SK-N-SH treated with all-trans-retinoic acid at 6 μM for 48 hours (cell line): Measurements from ENCODE around the gene MYH14.

Source experiments
- ATAC-seq: fragments of 200-7000 bp; cut with Tn5 transposase; 3 replicates; pipeline ENCODE4 v1.9.1; 2020; ENCODE audit warnings: mild to moderate bottlenecking, moderate library complexity
- ARNTL ChIP-seq: fragments of 450-650 bp; formaldehyde crosslinking; IDR thresholded peaks from 2 replicates; pipeline ENCODE4 v1.5.0; 2020; ENCODE audit warnings: low read depth, mild to moderate bottlenecking, moderate library complexity, borderline replicate concordance
- CSDC2 ChIP-seq: fragments of 250-450 bp; sonication (Bioruptor Pico); IDR thresholded peaks from 2 replicates; pipeline ENCODE4 v1.5.0; 2020; ENCODE audit warnings: mild to moderate bottlenecking, moderate library complexity
- ESRRG ChIP-seq: fragments of 250-450 bp; sonication (Bioruptor Pico); IDR thresholded peaks from 2 replicates; pipeline ENCODE4 v1.6.1; 2021; ENCODE audit warnings: mild to moderate bottlenecking
- GLIS3 ChIP-seq: fragments of 250-450 bp; sonication (Bioruptor Pico); IDR thresholded peaks from 2 replicates; pipeline ENCODE4 v1.5.0; 2020; ENCODE audit warnings: mild to moderate bottlenecking, moderate library complexity
- ISL1 ChIP-seq: fragments of 250-450 bp; sonication (Bioruptor Pico); IDR thresholded peaks from 2 replicates; pipeline ENCODE4 v2.1.2; 2022; ENCODE audit warnings: mild to moderate bottlenecking, moderate library complexity
- OSR1 ChIP-seq: fragments of 250-450 bp; sonication (Bioruptor Pico); IDR thresholded peaks from 2 replicates; pipeline ENCODE4 v1.8.0; 2022; ENCODE audit warnings: moderate library complexity, mild to moderate bottlenecking, inconsistent platforms
- PPARA ChIP-seq: fragments of 250-450 bp; sonication (Bioruptor Pico); IDR thresholded peaks from 2 replicates; pipeline ENCODE4 v1.5.0; 2020; ENCODE audit warnings: mild to moderate bottlenecking, borderline replicate concordance
- RARB ChIP-seq: fragments of 250-450 bp; sonication (Bioruptor Pico); IDR thresholded peaks from 2 replicates; pipeline ENCODE4 v1.8.0; 2021; ENCODE audit warnings: mild to moderate bottlenecking, moderate library complexity
- SNAI2 ChIP-seq: fragments of 250-450 bp; sonication (Bioruptor Pico); IDR thresholded peaks from 2 replicates; pipeline ENCODE4 v1.5.0; 2020; ENCODE audit warnings: mild to moderate bottlenecking, moderate library complexity
- TCF4 ChIP-seq: fragments of 250-450 bp; sonication (Bioruptor Pico); IDR thresholded peaks from 2 replicates; pipeline ENCODE4 v1.8.0; 2021; ENCODE audit warnings: mild to moderate bottlenecking, moderate library complexity, borderline replicate concordance
- TOX ChIP-seq: fragments of 250-450 bp; sonication (Bioruptor Pico); IDR thresholded peaks from 2 replicates; pipeline ENCODE4 v1.8.0; 2021; ENCODE audit warnings: mild to moderate bottlenecking, moderate library complexity, borderline replicate concordance
- ZC3H10 ChIP-seq: fragments of 250-450 bp; sonication (Bioruptor Pico); IDR thresholded peaks from 2 replicates; pipeline ENCODE4 v1.5.1; 2021; ENCODE audit warnings: mild to moderate bottlenecking, moderate library complexity
- ZFP3 ChIP-seq: fragments of 250-450 bp; sonication (Bioruptor Pico); IDR thresholded peaks from 2 replicates; pipeline ENCODE4 v1.5.0; 2020; ENCODE audit warnings: mild to moderate bottlenecking, moderate library complexity
- ZFP30 ChIP-seq: fragments of 450-650 bp; formaldehyde crosslinking; IDR thresholded peaks from 2 replicates; pipeline ENCODE4 v1.5.0; 2022; ENCODE audit warnings: mild to moderate bottlenecking, moderate library complexity
- ZNF565 ChIP-seq: fragments of 450-650 bp; formaldehyde crosslinking; conservative IDR thresholded peaks from 2 replicates; pipeline ENCODE4 v1.5.0; 2020; ENCODE audit warnings: low read depth, mild to moderate bottlenecking, moderate library complexity
- ZNF70 ChIP-seq: fragments of 450-650 bp; formaldehyde crosslinking; IDR thresholded peaks from 2 replicates; pipeline ENCODE4 v1.5.0; 2020; ENCODE audit warnings: mild to moderate bottlenecking, moderate library complexity
- ZNF8 ChIP-seq: fragments of 450-650 bp; formaldehyde crosslinking; IDR thresholded peaks from 2 replicates; pipeline ENCODE4 v1.5.0; 2020; ENCODE audit warnings: mild to moderate bottlenecking, moderate library complexity
- TF ChIP-seq, protein P1 (sequence below): fragments of 250-450 bp; sonication (Bioruptor Pico); IDR thresholded peaks from 2 replicates; pipeline ENCODE4 v1.8.0; 2021; ENCODE audit warnings: low read depth, mild to moderate bottlenecking, moderate library complexity, borderline replicate concordance
- TF ChIP-seq, protein P2 (sequence below): fragments of 250-450 bp; sonication (Bioruptor Pico); IDR thresholded peaks from 2 replicates; pipeline ENCODE4 v1.8.0; 2020; ENCODE audit warnings: mild to moderate bottlenecking, moderate library complexity, borderline replicate concordance
- TF ChIP-seq, protein P3 (sequence below): fragments of 250-450 bp; sonication (Bioruptor Pico); IDR thresholded peaks from 2 replicates; pipeline ENCODE4 v1.5.0; 2020; ENCODE audit warnings: mild to moderate bottlenecking, moderate library complexity
- TF ChIP-seq, protein P4 (sequence below): fragments of 250-450 bp; sonication (Bioruptor Pico); IDR thresholded peaks from 2 replicates; pipeline ENCODE4 v1.5.1; 2020; ENCODE audit warnings: low read depth, mild to moderate bottlenecking, moderate library complexity
- TF ChIP-seq, protein P5 (sequence below): fragments of 250-450 bp; sonication (Bioruptor Pico); IDR thresholded peaks from 2 replicates; pipeline ENCODE4 v1.5.1; 2021; ENCODE audit warnings: mild to moderate bottlenecking, moderate library complexity

The MYH14 gene

DNA sequence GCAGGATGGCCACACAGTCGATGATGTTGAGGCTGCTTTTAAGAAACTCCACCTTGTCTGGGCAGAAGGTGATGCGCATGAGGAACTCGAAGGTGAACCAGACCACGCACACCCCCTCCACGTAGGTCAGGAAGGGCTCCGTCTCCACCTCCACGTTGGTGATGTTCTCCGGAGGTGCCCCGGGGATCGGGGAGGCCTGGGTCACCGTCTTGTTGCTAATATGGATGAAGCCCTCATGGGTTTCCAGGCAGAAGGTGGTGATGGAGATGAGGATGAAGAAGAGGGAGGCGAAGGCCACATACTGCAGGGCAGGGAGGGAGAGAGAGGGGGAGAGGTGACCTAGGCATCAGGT lies 120.3 kb downstream of the MYH14 start:
- ATAC-seq, result no peak
- no peak for TF ChIP-seq PPARA (CRISPR knock-in tag)
- no peak for TF ChIP-seq ARNTL
- no peak for TF ChIP-seq TCF4
- TF ChIP-seq, protein P1, sequence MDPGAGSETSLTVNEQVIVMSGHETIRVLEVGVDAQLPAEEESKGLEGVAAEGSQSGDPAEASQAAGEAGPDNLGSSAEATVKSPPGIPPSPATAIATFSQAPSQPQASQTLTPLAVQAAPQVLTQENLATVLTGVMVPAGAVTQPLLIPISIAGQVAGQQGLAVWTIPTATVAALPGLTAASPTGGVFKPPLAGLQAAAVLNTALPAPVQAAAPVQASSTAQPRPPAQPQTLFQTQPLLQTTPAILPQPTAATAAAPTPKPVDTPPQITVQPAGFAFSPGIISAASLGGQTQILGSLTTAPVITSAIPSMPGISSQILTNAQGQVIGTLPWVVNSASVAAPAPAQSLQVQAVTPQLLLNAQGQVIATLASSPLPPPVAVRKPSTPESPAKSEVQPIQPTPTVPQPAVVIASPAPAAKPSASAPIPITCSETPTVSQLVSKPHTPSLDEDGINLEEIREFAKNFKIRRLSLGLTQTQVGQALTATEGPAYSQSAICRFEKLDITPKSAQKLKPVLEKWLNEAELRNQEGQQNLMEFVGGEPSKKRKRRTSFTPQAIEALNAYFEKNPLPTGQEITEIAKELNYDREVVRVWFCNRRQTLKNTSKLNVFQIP, result no peak
- TF ChIP-seq, protein P2, sequence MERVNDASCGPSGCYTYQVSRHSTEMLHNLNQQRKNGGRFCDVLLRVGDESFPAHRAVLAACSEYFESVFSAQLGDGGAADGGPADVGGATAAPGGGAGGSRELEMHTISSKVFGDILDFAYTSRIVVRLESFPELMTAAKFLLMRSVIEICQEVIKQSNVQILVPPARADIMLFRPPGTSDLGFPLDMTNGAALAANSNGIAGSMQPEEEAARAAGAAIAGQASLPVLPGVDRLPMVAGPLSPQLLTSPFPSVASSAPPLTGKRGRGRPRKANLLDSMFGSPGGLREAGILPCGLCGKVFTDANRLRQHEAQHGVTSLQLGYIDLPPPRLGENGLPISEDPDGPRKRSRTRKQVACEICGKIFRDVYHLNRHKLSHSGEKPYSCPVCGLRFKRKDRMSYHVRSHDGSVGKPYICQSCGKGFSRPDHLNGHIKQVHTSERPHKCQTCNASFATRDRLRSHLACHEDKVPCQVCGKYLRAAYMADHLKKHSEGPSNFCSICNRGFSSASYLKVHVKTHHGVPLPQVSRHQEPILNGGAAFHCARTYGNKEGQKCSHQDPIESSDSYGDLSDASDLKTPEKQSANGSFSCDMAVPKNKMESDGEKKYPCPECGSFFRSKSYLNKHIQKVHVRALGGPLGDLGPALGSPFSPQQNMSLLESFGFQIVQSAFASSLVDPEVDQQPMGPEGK (CRISPR knock-in tag), result no peak
- TF ChIP-seq, protein P3, sequence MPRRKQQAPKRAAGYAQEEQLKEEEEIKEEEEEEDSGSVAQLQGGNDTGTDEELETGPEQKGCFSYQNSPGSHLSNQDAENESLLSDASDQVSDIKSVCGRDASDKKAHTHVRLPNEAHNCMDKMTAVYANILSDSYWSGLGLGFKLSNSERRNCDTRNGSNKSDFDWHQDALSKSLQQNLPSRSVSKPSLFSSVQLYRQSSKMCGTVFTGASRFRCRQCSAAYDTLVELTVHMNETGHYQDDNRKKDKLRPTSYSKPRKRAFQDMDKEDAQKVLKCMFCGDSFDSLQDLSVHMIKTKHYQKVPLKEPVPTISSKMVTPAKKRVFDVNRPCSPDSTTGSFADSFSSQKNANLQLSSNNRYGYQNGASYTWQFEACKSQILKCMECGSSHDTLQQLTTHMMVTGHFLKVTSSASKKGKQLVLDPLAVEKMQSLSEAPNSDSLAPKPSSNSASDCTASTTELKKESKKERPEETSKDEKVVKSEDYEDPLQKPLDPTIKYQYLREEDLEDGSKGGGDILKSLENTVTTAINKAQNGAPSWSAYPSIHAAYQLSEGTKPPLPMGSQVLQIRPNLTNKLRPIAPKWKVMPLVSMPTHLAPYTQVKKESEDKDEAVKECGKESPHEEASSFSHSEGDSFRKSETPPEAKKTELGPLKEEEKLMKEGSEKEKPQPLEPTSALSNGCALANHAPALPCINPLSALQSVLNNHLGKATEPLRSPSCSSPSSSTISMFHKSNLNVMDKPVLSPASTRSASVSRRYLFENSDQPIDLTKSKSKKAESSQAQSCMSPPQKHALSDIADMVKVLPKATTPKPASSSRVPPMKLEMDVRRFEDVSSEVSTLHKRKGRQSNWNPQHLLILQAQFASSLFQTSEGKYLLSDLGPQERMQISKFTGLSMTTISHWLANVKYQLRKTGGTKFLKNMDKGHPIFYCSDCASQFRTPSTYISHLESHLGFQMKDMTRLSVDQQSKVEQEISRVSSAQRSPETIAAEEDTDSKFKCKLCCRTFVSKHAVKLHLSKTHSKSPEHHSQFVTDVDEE (CRISPR knock-in tag), result no peak
- no peak for TF ChIP-seq ZFP30 (CRISPR knock-in tag)
- no peak for TF ChIP-seq OSR1 (CRISPR knock-in tag)
- TF ChIP-seq ZFP3 (CRISPR knock-in tag), result no peak
- TF ChIP-seq, protein P4, sequence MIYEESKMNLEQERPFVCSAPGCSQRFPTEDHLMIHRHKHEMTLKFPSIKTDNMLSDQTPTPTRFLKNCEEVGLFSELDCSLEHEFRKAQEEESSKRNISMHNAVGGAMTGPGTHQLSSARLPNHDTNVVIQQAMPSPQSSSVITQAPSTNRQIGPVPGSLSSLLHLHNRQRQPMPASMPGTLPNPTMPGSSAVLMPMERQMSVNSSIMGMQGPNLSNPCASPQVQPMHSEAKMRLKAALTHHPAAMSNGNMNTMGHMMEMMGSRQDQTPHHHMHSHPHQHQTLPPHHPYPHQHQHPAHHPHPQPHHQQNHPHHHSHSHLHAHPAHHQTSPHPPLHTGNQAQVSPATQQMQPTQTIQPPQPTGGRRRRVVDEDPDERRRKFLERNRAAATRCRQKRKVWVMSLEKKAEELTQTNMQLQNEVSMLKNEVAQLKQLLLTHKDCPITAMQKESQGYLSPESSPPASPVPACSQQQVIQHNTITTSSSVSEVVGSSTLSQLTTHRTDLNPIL (CRISPR knock-in tag), result no peak
- no peak for TF ChIP-seq ISL1 (CRISPR knock-in tag)
- TF ChIP-seq CSDC2 (CRISPR knock-in tag), result no peak
- TF ChIP-seq, all 23 proteins: peak for 0

DNA sequence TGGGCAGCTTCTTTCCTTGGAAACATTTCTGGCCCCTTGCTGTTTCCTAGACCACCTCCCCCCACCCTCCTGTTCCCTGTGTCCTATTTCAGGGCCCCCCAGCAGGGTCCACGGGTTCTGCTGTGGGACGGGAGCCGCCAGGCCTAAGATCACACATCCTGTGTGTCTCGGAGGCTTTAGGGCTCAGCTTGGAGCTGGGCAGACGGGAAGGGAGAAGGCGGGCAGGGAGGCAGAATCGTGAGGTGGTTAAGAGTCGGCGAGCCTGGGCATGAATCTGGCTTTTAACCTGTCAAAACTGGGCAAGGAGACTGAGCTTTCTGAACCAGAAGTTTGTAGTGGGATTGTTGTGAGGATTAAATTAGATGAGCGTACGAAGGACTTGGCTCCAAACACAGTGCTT lies 120.9 kb downstream of the MYH14 start:
- TF ChIP-seq, protein P4 (CRISPR knock-in tag), result no peak
- TF ChIP-seq, protein P2 (CRISPR knock-in tag), result no peak
- TF ChIP-seq ZNF8 (CRISPR knock-in tag), result no peak
- TF ChIP-seq OSR1 (CRISPR knock-in tag), result no peak
- TF ChIP-seq ZC3H10 (CRISPR knock-in tag), result no peak
- no peak for TF ChIP-seq RARB
- no peak for TF ChIP-seq SNAI2 (CRISPR knock-in tag)
- TF ChIP-seq, protein P5, sequence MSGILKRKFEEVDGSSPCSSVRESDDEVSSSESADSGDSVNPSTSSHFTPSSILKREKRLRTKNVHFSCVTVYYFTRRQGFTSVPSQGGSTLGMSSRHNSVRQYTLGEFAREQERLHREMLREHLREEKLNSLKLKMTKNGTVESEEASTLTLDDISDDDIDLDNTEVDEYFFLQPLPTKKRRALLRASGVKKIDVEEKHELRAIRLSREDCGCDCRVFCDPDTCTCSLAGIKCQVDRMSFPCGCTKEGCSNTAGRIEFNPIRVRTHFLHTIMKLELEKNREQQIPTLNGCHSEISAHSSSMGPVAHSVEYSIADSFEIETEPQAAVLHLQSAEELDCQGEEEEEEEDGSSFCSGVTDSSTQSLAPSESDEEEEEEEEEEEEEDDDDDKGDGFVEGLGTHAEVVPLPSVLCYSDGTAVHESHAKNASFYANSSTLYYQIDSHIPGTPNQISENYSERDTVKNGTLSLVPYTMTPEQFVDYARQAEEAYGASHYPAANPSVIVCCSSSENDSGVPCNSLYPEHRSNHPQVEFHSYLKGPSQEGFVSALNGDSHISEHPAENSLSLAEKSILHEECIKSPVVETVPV (CRISPR knock-in tag), result no peak
- no peak for TF ChIP-seq ARNTL
- no peak for TF ChIP-seq ZNF565 (CRISPR knock-in tag)
- no peak for TF ChIP-seq ZFP3 (CRISPR knock-in tag)
- TF ChIP-seq ESRRG (CRISPR knock-in tag), result no peak
- no peak for TF ChIP-seq ZNF70 (CRISPR knock-in tag)
- TF ChIP-seq ISL1 (CRISPR knock-in tag), result no peak
- no peak for TF ChIP-seq TOX (CRISPR knock-in tag)
- TF ChIP-seq, protein P3 (CRISPR knock-in tag), result no peak
- TF ChIP-seq TCF4, result no peak
- TF ChIP-seq, protein P1, result no peak
- no peak for TF ChIP-seq CSDC2 (CRISPR knock-in tag)
- no peak for TF ChIP-seq GLIS3
- ATAC-seq, result no peak
